ENCODE results near the gene PANX2. TPM values are rescaled to one million over a fixed set of nuclear protein-coding genes. Genes with fewer than 3 reads are reported as not detected.

The PANX2 gene
- total and polyA plus RNA-seq, 2 of the 13 experiments (the other 11 are each of a cell fraction or from before 2014, with no cell fraction given): 0.15 to 1.1 TPM

GRCh38 chr22:50151571-50152537 is 18.7 kb upstream of the PANX2 start (continued):
- TF ChIP-seq KLF11 (CRISPR knock-in tag; IDR thresholded peaks at IDR 0.05) (no peak), ZNF282 (IDR thresholded peaks at IDR 0.05; ENCODE audit: partially characterized antibody) (no peak), ZNF251 (CRISPR knock-in tag; IDR thresholded peaks at IDR 0.05) (no peak), ZSCAN25 (CRISPR knock-in tag; IDR thresholded peaks at IDR 0.05) (no peak), ZNF615 (CRISPR knock-in tag; IDR thresholded peaks at IDR 0.05; ENCODE audit: borderline replicate concordance) (no peak), CREBL2 (CRISPR knock-in tag; IDR thresholded peaks at IDR 0.05; ENCODE audit: borderline replicate concordance) (no peak), RORA (CRISPR knock-in tag; IDR thresholded peaks at IDR 0.05) (no peak), RFX5 (IDR thresholded peaks at IDR 0.05; ENCODE audit: low read depth, low read length) (no peak), DZIP1 (CRISPR knock-in tag; IDR thresholded peaks at IDR 0.05) (no peak), ELF4 (CRISPR knock-in tag; IDR thresholded peaks at IDR 0.05; ENCODE audit: borderline replicate concordance) (no peak), ATF6 (CRISPR knock-in tag; conservative IDR thresholded peaks at IDR 0.05) (no peak), KLF16 (CRISPR knock-in tag; IDR thresholded peaks at IDR 0.05) (no peak), NBN (conservative IDR thresholded peaks at IDR 0.05) (no peak), ZNF737 (CRISPR knock-in tag; IDR thresholded peaks at IDR 0.05; ENCODE audit: borderline replicate concordance) (no peak), KDM3A (CRISPR knock-in tag; IDR thresholded peaks at IDR 0.05; ENCODE audit: low read depth) (no peak), SOX6 (IDR thresholded peaks at IDR 0.05) (no peak), SOX6 (CRISPR knock-in tag; IDR thresholded peaks at IDR 0.05) (no peak), BORCS8-MEF2B (CRISPR knock-in tag; IDR thresholded peaks at IDR 0.05) (no peak), YEATS2 (CRISPR knock-in tag; IDR thresholded peaks at IDR 0.05; ENCODE audit: borderline replicate concordance) (no peak), FOXM1 (CRISPR knock-in tag; IDR thresholded peaks at IDR 0.05) (no peak), ZNF3 (CRISPR knock-in tag; IDR thresholded peaks at IDR 0.05) (no peak), HNRNPH1 (optimal IDR thresholded peaks at IDR 0.05; ENCODE audit: low read depth, low read length) (no peak), SMARCC2 (IDR thresholded peaks at IDR 0.05) (no peak), CREM (IDR thresholded peaks at IDR 0.05) (no peak), CREM (CRISPR knock-in tag; IDR thresholded peaks at IDR 0.05) (no peak)
- TF ChIP-seq, protein P1, sequence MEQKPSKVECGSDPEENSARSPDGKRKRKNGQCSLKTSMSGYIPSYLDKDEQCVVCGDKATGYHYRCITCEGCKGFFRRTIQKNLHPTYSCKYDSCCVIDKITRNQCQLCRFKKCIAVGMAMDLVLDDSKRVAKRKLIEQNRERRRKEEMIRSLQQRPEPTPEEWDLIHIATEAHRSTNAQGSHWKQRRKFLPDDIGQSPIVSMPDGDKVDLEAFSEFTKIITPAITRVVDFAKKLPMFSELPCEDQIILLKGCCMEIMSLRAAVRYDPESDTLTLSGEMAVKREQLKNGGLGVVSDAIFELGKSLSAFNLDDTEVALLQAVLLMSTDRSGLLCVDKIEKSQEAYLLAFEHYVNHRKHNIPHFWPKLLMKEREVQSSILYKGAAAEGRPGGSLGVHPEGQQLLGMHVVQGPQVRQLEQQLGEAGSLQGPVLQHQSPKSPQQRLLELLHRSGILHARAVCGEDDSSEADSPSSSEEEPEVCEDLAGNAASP (CRISPR knock-in tag; IDR thresholded peaks at IDR 0.05; ENCODE audit: borderline replicate concordance): no peak

All from HepG2 (cell line).